Activated T-cell treated with anti-CD3 and anti-CD28 coated beads, Interleukin-2, amount 50 U/mL, for 48 hours (primary cell): ENCODE results near the gene SOCS7.

Experiments used
- DNase-seq, 2 experiments: peaks; one replicate each; pipeline ENCODE4 v3.0.0-alpha.2; 2020

SOCS7 gene

GRCh38 chr17:38338053-38338452 is 13.6 kb upstream of the SOCS7 start:
- no peak for DNase-seq

GRCh38 chr17:38338535-38338934 is 13.1 kb upstream of the SOCS7 start:
- DNase-seq, result no peak

- DNase-seq, result no peak
Measured at GRCh38 chr17:38339891-38340290, 11.8 kb upstream of the SOCS7 start.

- DNase-seq, result no peak
Measured at GRCh38 chr17:38341035-38341721, 10.5 kb upstream of the SOCS7 start.

GRCh38 chr17:38342886-38343607 is 8.6 kb upstream of the SOCS7 start:
- DNase-seq, result no peak

GRCh38 chr17:38343608-38344419 is 7.8 kb upstream of the SOCS7 start, which contains the start of gene GPR179:
Gene GPR179, minus strand, starts transcription at chr17:38343956. Its CDS starts 167 bp downstream, at chr17:38343789.
- DNase-seq, result no peak

GRCh38 chr17:38344420-38344745 is 7.3 kb upstream of the SOCS7 start:
- no peak for DNase-seq

GRCh38 chr17:38345743-38346142 is 5.9 kb upstream of the SOCS7 start:
- no peak for DNase-seq

GRCh38 chr17:38349097-38349730 is 2.4 kb upstream of the SOCS7 start:
- peak; percentile 91 to 92 for DNase-seq

GRCh38 chr17:38350035-38350434 is 1.6 kb upstream of the SOCS7 start:
- DNase-seq, result no peak

- DNase-seq, result peak; percentile 37 to 49
Measured at GRCh38 chr17:38352245-38353085, 821 bp downstream of the SOCS7 start.

GRCh38 chr17:38353086-38353604 is 1.5 kb downstream of the SOCS7 start:
- no peak for DNase-seq

GRCh38 chr17:38353668-38354067 is 2.0 kb downstream of the SOCS7 start:
- DNase-seq, result no peak

- DNase-seq, result no peak
Measured at GRCh38 chr17:38354466-38354865, 2.8 kb downstream of the SOCS7 start.

GRCh38 chr17:38355251-38355650 is 3.6 kb downstream of the SOCS7 start:
- no peak for DNase-seq

GRCh38 chr17:38357486-38358123 is 6.0 kb downstream of the SOCS7 start:
- DNase-seq, result no peak

- no peak for DNase-seq
Measured at GRCh38 chr17:38358586-38359513, 7.2 kb downstream of the SOCS7 start.

GRCh38 chr17:38361694-38362465 is 10.2 kb downstream of the SOCS7 start:
- DNase-seq, result no peak

GRCh38 chr17:38363016-38363415 is 11.4 kb downstream of the SOCS7 start:
- DNase-seq, result no peak

- no peak for DNase-seq
Measured at GRCh38 chr17:38364741-38365140, 13.1 kb downstream of the SOCS7 start.
